ENCODE results near the gene PRKAR1A.
"Not testable (repeated sequence)": the region's sequence is repeated elsewhere in the genome, so short reads cannot be mapped to it uniquely, and the experiment has no call there.

PRKAR1A gene

GRCh38 chr17:68512247-68512959 lies at the start of gene PRKAR1A:
PRKAR1A (plus strand) TSS chr17:68512430; CDS start chr17:68515400, 2,970 bp downstream.
- peak; percentile 83 for DNase-seq (ENCODE audit: low read depth, low spot score)

- DNase-seq (ENCODE audit: low read depth, low spot score), result no peak
Observed at GRCh38 chr17:68463211-68464019, 48.8 kb upstream of the PRKAR1A start.

GRCh38 chr17:68468334-68468733 lies 43.9 kb upstream of the PRKAR1A start:
- DNase-seq (ENCODE audit: low read depth, low spot score), result no peak

GRCh38 chr17:68468788-68469187 lies 43.4 kb upstream of the PRKAR1A start:
- no peak for DNase-seq (ENCODE audit: low read depth, low spot score)

GRCh38 chr17:68470961-68471360 lies 41.3 kb upstream of the PRKAR1A start:
- DNase-seq (ENCODE audit: low read depth, low spot score), result no peak

GRCh38 chr17:68480885-68481284 lies 31.3 kb upstream of the PRKAR1A start:
- DNase-seq (ENCODE audit: low read depth, low spot score), result no peak

GRCh38 chr17:68482576-68483041 lies 29.6 kb upstream of the PRKAR1A start:
- no peak for DNase-seq (ENCODE audit: low read depth, low spot score)

GRCh38 chr17:68484458-68484857 lies 27.8 kb upstream of the PRKAR1A start:
- no peak for DNase-seq (ENCODE audit: low read depth, low spot score)

- DNase-seq (ENCODE audit: low read depth, low spot score), result no peak
Observed at GRCh38 chr17:68489919-68490318, 22.3 kb upstream of the PRKAR1A start.

- no peak for DNase-seq (ENCODE audit: low read depth, low spot score)
Observed at GRCh38 chr17:68491381-68492231, 20.6 kb upstream of the PRKAR1A start.

- DNase-seq (ENCODE audit: low read depth, low spot score), result not testable (repeated sequence)
Observed at GRCh38 chr17:68492394-68493054, 19.7 kb upstream of the PRKAR1A start.

- DNase-seq (ENCODE audit: low read depth, low spot score), result no peak
Observed at GRCh38 chr17:68495081-68495480, 17.1 kb upstream of the PRKAR1A start.

- DNase-seq (ENCODE audit: low read depth, low spot score), result no peak
Observed at GRCh38 chr17:68497885-68498319, 14.3 kb upstream of the PRKAR1A start.

- DNase-seq (ENCODE audit: low read depth, low spot score), result no peak
Observed at GRCh38 chr17:68498479-68499326, 13.5 kb upstream of the PRKAR1A start.

GRCh38 chr17:68499587-68499986 lies 12.6 kb upstream of the PRKAR1A start:
- no peak for DNase-seq (ENCODE audit: low read depth, low spot score)

- no peak for DNase-seq (ENCODE audit: low read depth, low spot score)
Observed at GRCh38 chr17:68501074-68501473, 11.2 kb upstream of the PRKAR1A start.

GRCh38 chr17:68505951-68506350 lies 6.3 kb upstream of the PRKAR1A start:
- DNase-seq (ENCODE audit: low read depth, low spot score), result no peak

- no peak for DNase-seq (ENCODE audit: low read depth, low spot score)
Observed at GRCh38 chr17:68507576-68507975, 4.7 kb upstream of the PRKAR1A start.

- DNase-seq (ENCODE audit: low read depth, low spot score), result no peak
Observed at GRCh38 chr17:68509141-68510057, 2.8 kb upstream of the PRKAR1A start.

All from activated CD4-positive, CD25-positive, alpha-beta regulatory T cell treated with anti-CD3 and anti-CD28 coated beads, Interleukin-2, amount 50 U/mL, for 16 hours (primary cell).